Calu3 (cell line): ENCODE measurements around the gene EGR2. TPM values are rescaled to one million over a fixed set of nuclear protein-coding genes. Genes with fewer than 3 reads are reported as not detected.

Experiments
- BruUV-seq: library from RNA; stranded (reverse); fragments of 400-500 nt; replicated peaks from 2 replicates; lab custom pipeline; 2021; lab: Mats Ljungman, UMichigan
- CTCF ChIA-PET: fragments of 300-600 bp; sonication (Branson Sonifier 250); formaldehyde crosslinking; loops from one replicate; lab custom pipeline; 2022; ENCODE audit warnings: antibody characterized with exemption; lab: Charles Lee
- DNase-seq: peaks from one replicate; pipeline ENCODE4 v3.0.0; 2022
- H3K27ac Mint-ChIP-seq: one replicate; pipeline ENCODE4 v1.8.0; 2022; ENCODE audit warnings: mixed read lengths; ENCODE audit not compliant: unreplicated experiment
- H3K27me3 Mint-ChIP-seq: one replicate; pipeline ENCODE4 v1.8.0; 2022; ENCODE audit warnings: mixed read lengths; ENCODE audit not compliant: unreplicated experiment
- H3K36me3 Mint-ChIP-seq: one replicate; pipeline ENCODE4 v1.8.0; 2022; ENCODE audit warnings: mild to moderate bottlenecking, moderate library complexity, mixed read lengths; ENCODE audit not compliant: insufficient read depth, unreplicated experiment
- H3K4me1 Mint-ChIP-seq: one replicate; pipeline ENCODE4 v1.8.0; 2022; ENCODE audit warnings: mild to moderate bottlenecking, low read depth, mixed read lengths; ENCODE audit not compliant: unreplicated experiment
- H3K4me3 Mint-ChIP-seq: one replicate; pipeline ENCODE4 v1.8.0; 2022; ENCODE audit warnings: mild to moderate bottlenecking, low read depth, moderate library complexity, mixed read lengths; ENCODE audit not compliant: unreplicated experiment
- H3K9me3 Mint-ChIP-seq: one replicate; pipeline ENCODE4 v1.8.0; 2022; ENCODE audit warnings: low read depth, mixed read lengths; ENCODE audit not compliant: unreplicated experiment
- CTCF ChIP-seq: fragments of 200-600 bp; IDR thresholded peaks from one replicate; pipeline ENCODE4 v1.8.0; 2022; ENCODE audit warnings: antibody characterized with exemption; ENCODE audit not compliant: unreplicated experiment
- intact Hi-C: fragments of 100-400 bp; cut with micrococcal nuclease; formaldehyde crosslinking; loops from one replicate; pipeline ENCODE4 v1.10.0; 2022; ENCODE audit not compliant: unreplicated experiment
- total RNA-seq: library from RNA; stranded (reverse); gene quantifications from 2 replicates; pipeline ENCODE4 v1.2.3, GENCODE V29; 2022

Gene EGR2
- total RNA-seq, 1 experiment from 2014 or later, result 0.68 TPM

GRCh38 chr10:62795762-62796161, 20.4 kb downstream of the EGR2 start:
- intact Hi-C loops, result no loop called here
- Mint-ChIP-seq H3K9me3 (no peaks in the 10 kb centered on the region), H3K36me3 (no peaks in the 10 kb centered on the region), H3K27ac (no peak overlapping the region), H3K4me3 (no peak overlapping the region), H3K4me1 (no peaks in the 10 kb centered on the region), H3K27me3 (peaks cover 9% of the 10 kb centered on the region)
- CTCF ChIA-PET, result no interaction called here
- BruUV-seq, result no TSS peak
- no peak for TF ChIP-seq CTCF
- DNase-seq, result no peak

GRCh38 chr10:62795100-62795499, 21.1 kb downstream of the EGR2 start:
- Mint-ChIP-seq H3K36me3 (no peaks in the 10 kb centered on the region), H3K4me3 (no peak overlapping the region), H3K27ac (no peak overlapping the region), H3K9me3 (no peaks in the 10 kb centered on the region), H3K27me3 (peaks cover 8% of the 10 kb centered on the region), H3K4me1 (no peaks in the 10 kb centered on the region)
- intact Hi-C loops, result no loop called here
- BruUV-seq, result no TSS peak
- CTCF ChIA-PET, result no interaction called here
- no peak for TF ChIP-seq CTCF
- DNase-seq, result no peak

- Mint-ChIP-seq H3K4me1 (no peaks in the 10 kb centered on the region), H3K27ac (no peak overlapping the region), H3K27me3 (peaks cover 13% of the 10 kb centered on the region), H3K36me3 (no peaks in the 10 kb centered on the region), H3K9me3 (no peaks in the 10 kb centered on the region), H3K4me3 (no peak overlapping the region)
- CTCF ChIA-PET, result no interaction called here
- no TSS peak for BruUV-seq
- intact Hi-C loops, result no loop called here
- no peak for TF ChIP-seq CTCF
- DNase-seq, result no peak
These were observed 21.9 kb downstream of the EGR2 start for GRCh38 chr10:62794306-62794705.

GRCh38 chr10:62792261-62792660, 23.9 kb downstream of the EGR2 start:
- peaks cover 19% of the 10 kb centered on the region for H3K27me3 Mint-ChIP-seq
- H3K27ac Mint-ChIP-seq, result no peak overlapping the region
- no peak for DNase-seq
- H3K4me3 Mint-ChIP-seq, result no peak overlapping the region
- no peaks in the 10 kb centered on the region for H3K4me1 Mint-ChIP-seq
- no peaks in the 10 kb centered on the region for H3K36me3 Mint-ChIP-seq
- no peak for TF ChIP-seq CTCF
- no peaks in the 10 kb centered on the region for H3K9me3 Mint-ChIP-seq
- intact Hi-C loops, result no loop called here
- BruUV-seq, result no TSS peak
- CTCF ChIA-PET, result interaction anchor here (0.7 kb wide), 1 partner anchor 22 kb away, joined by 3 read pairs; no protein-coding TSS in a partner anchor
